Testis (tissue), 2 donors: Measurements from ENCODE around the gene AOC3.
"Not testable (repeated sequence)": the region's sequence is repeated elsewhere in the genome, so short reads cannot be mapped to it uniquely, and the experiment has no call there.

ENCODE experiments used
- CTCF ChIP-seq, 3 experiments: fragments of 450-650 bp in 2 of 3; fragments of 200-600 bp in 1 of 3; sonication (generic) in 1 of 3; IDR thresholded peaks; one replicate each; pipeline ENCODE4 v1.5.1; 2016 to 2019; ENCODE audit warnings: antibody characterized with exemption in 3 of 3, mild to moderate bottlenecking in 2 of 3, moderate library complexity in 1 of 3
- POLR2A ChIP-seq: fragments of 450-650 bp; IDR thresholded peaks from one replicate; pipeline ENCODE4 v1.6.1; 2017; ENCODE audit warnings: antibody characterized with exemption, mild to moderate bottlenecking, moderate library complexity

DNA sequence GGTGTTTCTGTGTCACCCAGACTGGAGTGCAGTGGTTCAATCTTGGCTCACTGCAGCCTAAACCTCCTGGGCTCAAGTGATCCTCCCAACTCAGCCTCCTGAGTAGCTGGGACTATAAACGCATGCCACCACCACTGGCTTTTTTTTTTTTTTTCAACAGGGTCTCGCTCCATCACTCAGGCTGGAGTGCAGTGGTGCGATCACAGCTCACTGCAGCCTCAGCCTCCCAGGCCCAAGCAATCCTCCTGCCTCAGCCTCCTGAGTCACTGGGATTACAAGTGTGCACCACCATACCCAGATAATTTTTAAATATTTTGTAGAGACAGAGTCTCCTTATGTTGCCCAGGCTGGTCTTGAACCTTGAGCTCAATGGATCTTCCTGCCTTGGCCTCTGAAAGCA, 34.8 kb downstream of the AOC3 start:
- TF ChIP-seq CTCF (IDR thresholded peaks at IDR 0.05); POLR2A: not testable (repeated sequence)
